Memory B cell (primary cell): ENCODE measurements around the gene FAIM.
"Not testable (repeated sequence)": the region's sequence is repeated elsewhere in the genome, so short reads cannot be mapped to it uniquely, and the experiment has no call there.

Source experiments
- ATAC-seq: fragments of 150-1000 bp; cut with Tn5 transposase; 2 replicates; pipeline ENCODE4 v1.10.0; 2021; ENCODE audit warnings: low read depth, mild to moderate bottlenecking, moderate library complexity
- DNase-seq, 2 donors: peaks; one replicate each; pipeline ENCODE4 v3.0.0; 2022; ENCODE audit warnings: low spot score in 2 of 2
- H3K27ac Mint-ChIP-seq: one replicate; pipeline ENCODE4 v1.8.0; 2022; ENCODE audit warnings: mild to moderate bottlenecking, moderate library complexity, mixed read lengths
- H3K27me3 Mint-ChIP-seq: one replicate; pipeline ENCODE4 v1.8.0; 2022; ENCODE audit warnings: mixed read lengths
- H3K36me3 Mint-ChIP-seq: one replicate; pipeline ENCODE4 v1.8.0; 2022; ENCODE audit warnings: mild to moderate bottlenecking, mixed read lengths
- H3K4me1 Mint-ChIP-seq: one replicate; pipeline ENCODE4 v1.8.0; 2022; ENCODE audit warnings: mixed read lengths
- H3K4me3 Mint-ChIP-seq: one replicate; pipeline ENCODE4 v1.8.0; 2022; ENCODE audit warnings: mild to moderate bottlenecking, moderate library complexity, mixed read lengths
- H3K9me3 Mint-ChIP-seq: one replicate; pipeline ENCODE4 v1.8.0; 2022; ENCODE audit warnings: mixed read lengths

FAIM gene

DNA sequence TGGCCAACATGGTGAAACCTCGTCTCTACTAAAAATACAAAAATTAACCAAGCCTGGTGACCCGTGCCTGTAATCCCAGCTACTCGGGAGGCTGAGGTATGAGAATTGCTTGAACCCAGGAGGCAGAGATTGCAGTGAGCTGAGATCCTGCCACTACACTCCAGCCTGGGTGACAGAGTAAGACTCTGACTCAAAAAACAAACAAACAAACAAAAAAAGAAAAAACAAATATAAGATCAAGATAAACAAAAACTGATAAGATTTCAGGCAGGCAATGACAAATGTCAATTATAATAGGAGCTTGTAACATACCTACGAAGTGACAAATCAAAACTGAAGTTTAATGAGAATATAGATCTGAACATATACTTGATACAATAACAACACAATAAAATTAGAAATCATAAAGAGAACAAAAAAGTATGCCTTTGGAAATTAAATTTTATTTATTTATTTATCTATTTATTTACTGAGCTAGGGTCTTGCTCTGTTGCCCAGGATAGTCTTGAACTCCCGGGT, 70.4 kb downstream of the FAIM start:
- no peaks in the 10 kb centered on the region for H3K27me3 Mint-ChIP-seq
- no peak for ATAC-seq
- peaks cover 6% of the 10 kb centered on the region for H3K9me3 Mint-ChIP-seq
- H3K36me3 Mint-ChIP-seq: peaks cover 36% of the 10 kb centered on the region
- H3K4me3 Mint-ChIP-seq: no peak overlapping the region
- H3K4me1 Mint-ChIP-seq: no peaks in the 10 kb centered on the region
- DNase-seq: no peak
- no peak overlapping the region for H3K27ac Mint-ChIP-seq

- not testable (repeated sequence) for DNase-seq, ATAC-seq, H3K4me1 Mint-ChIP-seq, H3K9me3 Mint-ChIP-seq, H3K27ac Mint-ChIP-seq, H3K27me3 Mint-ChIP-seq, H3K4me3 Mint-ChIP-seq
- H3K36me3 Mint-ChIP-seq: peaks cover 18% of the 10 kb centered on the region
Measured at GRCh38 chr3:138680974-138681373, 72.4 kb downstream of the FAIM start.

- Mint-ChIP-seq H3K4me3 (no peak overlapping the region), H3K27me3 (no peaks in the 10 kb centered on the region), H3K36me3 (peaks cover 13% of the 10 kb centered on the region), H3K4me1 (no peaks in the 10 kb centered on the region), H3K9me3 (no peaks in the 10 kb centered on the region), H3K27ac (no peak overlapping the region)
- DNase-seq (no peak), ATAC-seq (no peak)
Measured at GRCh38 chr3:138681463-138682220, 73.1 kb downstream of the FAIM start.

GRCh38 chr3:138682648-138683047, 74.1 kb downstream of the FAIM start:
- Mint-ChIP-seq H3K27ac (no peak overlapping the region), H3K4me1 (peaks cover 6% of the 10 kb centered on the region), H3K4me3 (no peak overlapping the region), H3K9me3 (no peaks in the 10 kb centered on the region), H3K36me3 (peaks cover 16% of the 10 kb centered on the region), H3K27me3 (no peaks in the 10 kb centered on the region)
- no peak for DNase-seq
- no peak for ATAC-seq
